K562 (cell line): Measurements from ENCODE around the gene C2CD5.
A peak's percentile ranks its signal among the peaks of the same experiment; 100 is the strongest.

ENCODE experiments used
- CTCF ChIP-seq, 3 experiments: IDR thresholded peaks in 2 of 3; conservative IDR thresholded peaks in 1 of 3; 2 replicates each; pipeline ENCODE4 v1.5.1; 2011 to 2012; ENCODE audit warnings: low read length in 3 of 3, mild to moderate bottlenecking in 3 of 3, control low read depth in 2 of 3, improper control_type of control experiment in 1 of 3, inconsistent platforms in 1 of 3, low read depth in 1 of 3, mixed read lengths in 1 of 3, moderate library complexity in 1 of 3; ENCODE audit not compliant: insufficient read depth in 2 of 3
- ESRRA ChIP-seq: fragments of 450-650 bp; IDR thresholded peaks from 2 replicates; pipeline ENCODE4 v1.6.1; 2014; ENCODE audit warnings: low read depth, mild to moderate bottlenecking, moderate library complexity, borderline replicate concordance
- EZH2 ChIP-seq: IDR thresholded peaks from 2 replicates; pipeline ENCODE4 v1.6.1; 2012; ENCODE audit warnings: low read depth, mild to moderate bottlenecking, inconsistent platforms, low read length, borderline replicate concordance
- REST ChIP-seq, 2 experiments: fragments of 450-650 bp; formaldehyde crosslinking in 1 of 2; IDR thresholded peaks; 2 replicates each; pipeline versions ENCODE4 v1.4.0 to v1.6.1; 2014 to 2020; ENCODE audit warnings: mild to moderate bottlenecking in 2 of 2, borderline replicate concordance in 1 of 2, low read depth in 1 of 2
- TAF1 ChIP-seq: IDR thresholded peaks from 2 replicates; pipeline ENCODE4 v1.6.1; 2011; ENCODE audit warnings: mild to moderate bottlenecking, low read length, moderate library complexity; ENCODE audit not compliant: insufficient read depth, control insufficient read depth, severe bottlenecking; ENCODE audit errors: extremely low read depth
- TARDBP ChIP-seq: fragments of 450-650 bp; IDR thresholded peaks from 2 replicates; pipeline ENCODE4 v1.6.1; 2016
- TEAD4 ChIP-seq, 2 experiments: sonication (generic) in 1 of 2; formaldehyde crosslinking in 1 of 2; IDR thresholded peaks; 2 replicates each; pipeline versions ENCODE4 v1.6.1 to v1.8.0; 2012 to 2022; ENCODE audit warnings: borderline replicate concordance in 1 of 2, inconsistent platforms in 1 of 2, low read length in 1 of 2, mild to moderate bottlenecking in 1 of 2, missing genetic modification reagents in 1 of 2
- TFE3 ChIP-seq: fragments of 450-650 bp; formaldehyde crosslinking; IDR thresholded peaks from 2 replicates; pipeline ENCODE4 v1.4.0; 2020; ENCODE audit warnings: mild to moderate bottlenecking, mixed read lengths

- TF ChIP-seq CTCF (IDR thresholded peaks at IDR 0.05 in 2 of 3, conservative IDR thresholded peaks at IDR 0.05 in 1 of 3; ENCODE audit: insufficient read depth in 2 of 3, low read depth in 1 of 3, low read length in 3 of 3) (peak; percentile 68 to 79 (median 77)), TAF1 (no peak), TFE3 (CRISPR knock-in tag) (no peak), EZH2 (no peak), TEAD4 (IDR thresholded peaks at IDR 0.05; ENCODE audit: low read length) (no peak), TEAD4 (CRISPR knock-in tag; IDR thresholded peaks at IDR 0.05; ENCODE audit: borderline replicate concordance) (no peak), ESRRA (no peak), TARDBP (no peak), REST (IDR thresholded peaks at IDR 0.05; ENCODE audit: borderline replicate concordance) (peak; percentile 73), REST (CRISPR knock-in tag; IDR thresholded peaks at IDR 0.05; ENCODE audit: low read depth) (no peak)
These were observed 100.7 kb downstream of the C2CD5 start for GRCh38 chr12:22443379-22444316.
